UCSD-AML1 (cell line): Measurements from ENCODE around the gene LCE3A.
"Not testable (repeated sequence)": the region's sequence is repeated elsewhere in the genome, so short reads cannot be mapped to it uniquely, and the experiment has no call there.

Experiments used
- DNase-seq: peaks from one replicate; lab custom pipeline; 2025; ENCODE audit not compliant: unreplicated experiment; lab: John Stamatoyannopoulos, UW

LCE3A gene, protein sequence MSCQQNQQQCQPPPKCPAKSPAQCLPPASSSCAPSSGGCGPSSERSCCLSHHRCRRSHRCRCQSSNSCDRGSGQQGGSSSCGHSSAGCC

DNA sequence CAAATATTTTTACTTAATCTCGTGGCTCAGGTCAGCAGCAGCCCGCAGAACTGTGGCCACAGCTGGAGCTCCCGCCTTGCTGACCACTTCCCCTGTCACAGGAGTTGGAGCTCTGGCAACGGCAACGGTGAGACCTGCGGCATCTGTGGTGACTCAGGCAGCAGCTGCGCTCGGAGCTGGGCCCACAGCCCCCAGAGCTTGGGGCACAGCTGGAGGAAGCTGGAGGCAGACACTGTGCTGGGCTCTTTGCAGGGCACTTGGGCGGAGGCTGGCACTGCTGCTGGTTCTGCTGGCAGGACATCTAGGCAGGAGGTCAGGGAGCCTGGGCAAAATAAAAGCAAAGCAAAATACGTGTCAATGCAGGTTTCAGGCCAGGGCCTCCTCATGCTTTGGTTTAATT, at the start of gene LCE3A:
TSS of gene LCE3A (minus strand) at position 301 of the 400 bp plus-strand sequence. CDS start at position 301, 0 bp downstream.
- peak; percentile 68 for DNase-seq

DNA sequence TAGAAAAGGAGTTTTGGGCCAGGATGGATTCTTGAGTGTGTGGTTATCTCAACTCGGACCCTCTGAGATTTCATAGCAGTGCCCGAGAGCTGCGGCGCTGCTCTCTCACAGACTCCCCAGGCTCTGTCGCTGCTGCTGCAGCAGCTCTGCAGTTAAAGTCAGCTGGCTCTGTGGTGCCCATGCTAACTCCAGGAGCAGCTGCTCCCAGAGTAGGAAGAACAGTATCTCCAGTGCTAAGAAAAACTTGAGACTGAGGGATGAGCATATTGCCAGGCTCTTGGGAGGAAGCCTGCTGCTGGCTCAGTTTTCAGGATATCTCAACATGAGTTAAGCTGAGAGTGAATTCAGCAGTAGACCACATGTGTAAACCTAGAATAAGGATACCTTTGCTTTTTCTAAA, 44.7 kb upstream of the LCE3A start:
- DNase-seq = no peak

DNA sequence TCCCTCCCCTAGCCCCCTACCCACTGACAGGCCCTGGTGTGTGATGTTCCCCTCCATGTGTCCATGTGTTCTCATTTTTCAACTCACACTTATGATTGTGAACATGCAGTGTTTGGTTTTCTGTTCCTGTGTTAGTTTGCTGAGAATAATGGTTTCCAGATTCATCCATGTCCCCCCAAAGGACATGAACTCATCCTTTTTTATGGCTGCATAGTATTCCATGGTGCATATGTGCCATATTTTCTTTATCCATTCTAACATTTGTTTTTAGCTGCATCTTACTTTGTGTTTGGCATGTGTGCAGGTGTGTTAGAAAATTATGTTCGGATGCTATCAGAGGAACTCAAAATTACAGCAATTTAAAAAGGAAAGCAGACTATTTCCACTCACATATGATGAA, 43.3 kb upstream of the LCE3A start:
- not testable (repeated sequence) for DNase-seq

DNA sequence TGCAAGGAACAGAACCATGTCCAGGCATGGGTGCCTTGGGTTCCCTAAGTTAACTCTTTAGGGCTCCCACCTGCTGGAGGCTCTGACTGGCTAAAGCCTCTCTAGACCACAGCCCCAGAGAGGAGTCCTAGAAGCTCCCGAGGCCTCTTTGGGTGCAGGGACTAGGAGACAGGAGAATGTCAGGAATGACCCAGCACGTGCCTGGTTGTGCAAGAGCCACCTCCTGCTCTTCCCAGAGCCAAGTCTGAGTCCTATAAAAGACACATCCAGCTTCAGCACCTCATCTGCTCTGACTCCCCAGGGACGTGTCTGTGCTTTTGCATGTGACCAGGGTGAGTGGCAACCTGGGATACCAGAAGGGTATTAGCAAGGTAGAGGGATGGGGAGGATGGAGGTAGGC, 40.2 kb upstream of the LCE3A start, which contains the start of gene LCE2D:
TSS of gene LCE2D (plus strand) at position 283 of the 400 bp plus-strand sequence. CDS start 726 bp downstream, outside the sequence.
- DNase-seq = no peak

DNA sequence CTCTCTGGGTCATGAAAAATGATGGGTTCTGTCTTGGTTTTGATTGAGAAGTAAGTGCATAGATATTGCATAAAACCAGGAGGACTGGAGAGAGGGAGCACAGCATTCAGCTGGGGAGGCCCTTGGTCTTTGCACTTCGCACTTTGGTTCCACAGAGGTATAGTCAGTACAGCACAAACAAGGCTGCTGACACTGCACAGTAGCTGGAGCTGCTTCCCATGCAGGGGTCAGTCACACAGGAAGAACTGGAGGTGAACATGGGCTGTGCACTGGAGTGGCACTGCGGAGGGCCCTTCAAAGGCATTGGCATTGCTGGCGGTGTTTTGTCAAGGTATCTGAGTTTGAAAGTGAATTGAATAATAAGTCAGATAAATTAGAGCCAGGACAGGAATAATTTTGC, 35.7 kb upstream of the LCE3A start:
- no peak for DNase-seq

DNA sequence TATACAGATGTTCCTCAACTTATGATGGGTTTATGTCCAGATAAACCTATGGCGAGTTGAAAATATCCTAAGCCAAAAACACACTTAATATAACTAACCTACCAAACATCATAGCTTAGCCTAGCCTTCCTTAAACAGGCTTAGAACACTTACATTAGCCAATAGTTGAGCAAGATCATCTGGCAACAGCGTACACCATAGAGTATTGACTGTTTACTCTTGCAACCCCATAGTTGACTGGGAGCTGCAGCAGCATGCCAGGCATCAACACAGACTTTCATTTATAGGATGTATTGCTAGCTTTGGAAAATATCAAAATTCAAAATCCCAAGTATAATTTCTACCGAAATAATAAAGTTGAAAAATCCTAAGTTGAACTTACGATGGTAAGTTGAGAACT, 34.8 kb upstream of the LCE3A start:
- no peak for DNase-seq

DNA sequence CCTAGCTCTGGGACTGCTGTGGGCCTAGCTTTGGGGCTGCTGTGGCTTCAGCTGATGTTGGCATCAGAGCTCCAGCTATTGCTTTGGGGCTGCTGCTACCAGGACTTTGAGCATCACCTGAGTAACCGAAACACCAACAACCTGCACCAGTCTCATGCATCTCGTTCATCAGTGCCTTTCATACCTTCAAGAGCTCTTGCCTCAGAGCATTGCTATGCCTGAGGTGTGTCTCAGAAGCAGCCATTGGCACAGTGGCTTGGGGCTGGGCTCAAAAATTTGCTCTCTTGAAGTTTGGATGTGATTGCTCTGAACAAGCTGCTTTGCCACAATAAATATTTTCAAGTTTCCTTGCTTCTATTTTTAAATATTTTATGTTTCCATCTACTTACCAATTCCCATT, 33.6 kb upstream of the LCE3A start:
- DNase-seq = no peak

DNA sequence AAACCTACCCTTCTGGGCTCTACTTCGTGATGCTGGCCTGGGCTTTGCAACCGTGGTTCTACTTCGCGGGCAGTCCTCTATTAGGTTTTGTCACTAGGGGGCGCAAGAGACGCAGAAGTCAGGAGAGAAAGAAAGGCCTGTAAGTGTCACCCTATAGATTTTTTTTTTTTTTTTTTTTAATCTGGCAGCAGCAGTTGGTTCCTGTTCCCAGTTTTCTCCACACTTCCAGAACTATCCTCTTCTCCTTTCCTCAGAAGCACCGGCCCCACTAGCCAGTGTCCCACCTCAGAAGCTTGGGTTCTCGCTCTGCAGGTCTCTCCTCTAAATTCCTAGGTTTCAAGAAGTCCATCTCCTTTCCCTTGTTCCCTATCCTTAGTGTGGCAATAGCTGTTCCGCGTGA, 31.2 kb upstream of the LCE3A start:
- DNase-seq = peak; percentile 44

DNA sequence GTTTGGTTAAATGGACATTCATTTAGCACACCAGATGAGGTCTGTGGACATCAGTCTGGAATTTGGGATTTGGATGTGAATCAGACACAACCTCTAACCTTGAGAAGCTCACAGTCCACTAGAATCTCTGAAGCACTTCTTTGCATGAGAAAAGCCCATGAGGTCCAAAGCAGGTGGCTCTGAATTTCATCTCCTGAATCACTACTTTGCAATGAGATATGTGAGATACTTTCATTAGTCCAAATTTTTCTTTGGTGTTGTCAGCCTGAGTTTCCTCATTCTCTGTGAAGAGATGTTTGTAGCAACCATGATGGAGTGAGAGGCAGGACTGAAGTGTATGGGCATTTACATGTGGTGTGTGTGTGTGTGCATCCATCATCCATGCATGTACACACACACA, 23.8 kb upstream of the LCE3A start:
- DNase-seq = no peak

DNA sequence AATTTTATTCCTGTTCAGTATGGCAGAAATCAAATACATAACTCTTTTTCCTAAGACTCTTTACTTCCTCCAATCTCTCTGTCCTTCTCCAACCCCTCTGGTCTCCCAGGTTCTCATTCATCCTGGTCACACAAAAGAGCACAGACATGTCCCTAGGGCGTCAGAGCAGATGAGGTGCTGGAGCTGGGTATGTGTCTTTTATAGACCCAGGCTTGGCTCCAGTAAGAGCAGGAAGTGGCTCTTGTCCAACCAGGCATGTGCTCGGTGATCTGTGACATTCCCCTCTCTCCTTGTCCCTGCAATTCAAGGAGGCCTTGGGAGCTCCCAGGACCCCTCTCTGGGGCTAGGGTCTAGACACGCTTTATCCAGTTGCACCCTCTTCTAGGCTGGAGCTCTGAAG, 22.2 kb upstream of the LCE3A start:
- DNase-seq = no peak

DNA sequence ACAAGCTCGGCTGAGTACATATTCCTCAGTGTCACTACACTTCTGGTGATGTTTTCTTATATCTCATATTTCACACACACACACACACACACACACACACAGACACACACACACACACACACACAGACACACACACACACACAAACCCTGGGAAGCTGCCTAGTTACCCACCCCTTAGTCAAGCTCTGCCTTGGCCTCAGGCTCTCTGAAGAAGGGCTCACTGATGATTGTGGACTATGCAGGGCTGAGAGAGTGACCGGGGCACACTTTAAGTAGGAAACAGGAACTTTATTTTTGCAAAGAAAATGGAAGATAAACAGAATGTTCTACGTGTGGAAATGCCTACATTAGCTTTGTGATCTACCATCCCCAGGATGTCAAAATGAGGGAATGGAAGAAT, 21.0 kb upstream of the LCE3A start:
- no peak for DNase-seq

DNA sequence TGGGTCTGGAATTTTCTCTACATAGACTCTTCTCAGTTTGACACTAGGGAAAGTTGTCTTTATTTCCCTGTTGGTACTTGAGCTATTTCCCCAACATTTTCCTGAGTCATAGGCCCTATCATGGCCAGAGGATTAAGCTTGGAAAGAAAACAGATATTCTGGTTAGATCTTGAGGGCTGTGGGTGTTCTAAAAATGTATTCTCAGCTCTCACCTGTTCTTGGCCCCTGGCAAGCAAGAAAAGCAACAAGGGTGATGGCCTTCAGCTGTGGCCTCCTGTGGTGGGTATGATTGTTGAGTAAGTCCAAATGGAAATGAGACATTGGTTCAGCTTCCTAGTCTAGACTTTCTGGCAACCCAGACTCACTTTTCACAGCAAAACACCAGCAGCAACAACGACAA, 17.4 kb upstream of the LCE3A start:
- no peak for DNase-seq

DNA sequence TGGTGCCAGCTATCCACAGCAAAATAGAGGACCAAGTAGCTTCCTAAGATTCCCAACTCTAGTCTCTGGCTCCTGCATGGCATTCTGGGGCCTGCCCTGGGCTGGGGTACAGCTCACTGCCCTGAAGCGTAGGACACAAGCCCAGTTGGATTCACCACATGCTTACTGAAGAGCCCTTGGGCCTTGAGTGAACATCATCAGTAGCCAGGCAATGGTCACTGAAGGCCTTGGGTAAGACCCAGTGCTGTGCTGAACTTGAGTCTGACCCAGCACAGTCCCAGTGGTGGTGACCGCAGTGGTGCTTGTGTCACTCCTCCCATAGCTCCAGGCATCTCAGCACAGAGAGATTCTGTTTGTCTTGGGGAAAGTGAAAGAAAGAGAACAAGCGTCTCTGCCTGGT, 7.7 kb upstream of the LCE3A start:
- no peak for DNase-seq

DNA sequence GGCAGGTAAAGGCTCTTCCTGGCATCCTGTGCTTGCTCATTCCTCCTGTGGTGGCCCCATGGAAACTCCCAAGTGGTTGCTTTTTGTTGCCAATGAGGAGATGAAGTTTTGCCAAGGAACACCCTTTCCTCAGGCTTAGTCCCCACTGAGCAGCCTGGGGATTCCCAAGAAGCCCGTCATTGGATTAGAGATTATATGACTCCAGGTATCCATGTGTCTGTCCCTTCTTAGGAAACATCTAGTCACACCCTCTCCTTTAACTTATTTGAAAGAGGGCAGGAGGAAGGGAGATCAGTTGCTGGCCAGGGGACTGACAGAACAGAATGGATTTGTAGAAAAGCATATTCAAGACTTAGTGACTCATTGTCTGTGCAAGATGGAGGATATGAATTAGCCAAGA, 3.8 kb upstream of the LCE3A start:
- DNase-seq = no peak

DNA sequence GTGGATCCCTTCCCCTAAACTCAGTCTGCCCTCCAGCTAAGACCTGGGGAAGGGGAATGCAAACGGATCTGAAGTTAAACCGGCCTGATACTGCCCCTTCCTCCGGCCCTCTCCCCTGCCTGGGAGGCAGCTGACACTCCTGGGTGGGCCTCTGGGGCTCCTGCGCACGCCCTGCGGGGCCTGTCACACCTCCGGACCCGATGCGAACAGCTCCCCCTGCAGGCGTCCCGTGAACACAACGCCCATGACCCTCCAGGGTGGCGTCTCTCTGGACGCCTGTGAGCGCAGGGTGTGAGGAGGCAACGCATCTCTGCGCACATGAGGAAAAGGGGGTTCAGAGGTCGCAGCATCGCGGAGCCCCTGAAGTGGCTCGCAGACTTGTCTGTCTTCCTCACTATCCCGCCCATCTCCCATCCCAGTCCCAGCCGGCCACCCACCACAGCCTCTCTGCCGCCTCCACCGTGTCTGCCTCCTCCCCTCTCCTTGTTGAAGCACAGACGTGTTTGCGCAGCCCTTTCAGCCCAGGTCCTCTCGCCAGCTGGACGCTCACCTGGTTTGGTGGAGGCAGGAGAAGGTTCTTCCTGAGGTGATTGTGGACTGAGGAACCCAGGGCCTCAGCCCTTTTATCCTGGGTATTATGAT, 421 bp upstream of the LCE3A start:
- DNase-seq = peak; percentile 46

DNA sequence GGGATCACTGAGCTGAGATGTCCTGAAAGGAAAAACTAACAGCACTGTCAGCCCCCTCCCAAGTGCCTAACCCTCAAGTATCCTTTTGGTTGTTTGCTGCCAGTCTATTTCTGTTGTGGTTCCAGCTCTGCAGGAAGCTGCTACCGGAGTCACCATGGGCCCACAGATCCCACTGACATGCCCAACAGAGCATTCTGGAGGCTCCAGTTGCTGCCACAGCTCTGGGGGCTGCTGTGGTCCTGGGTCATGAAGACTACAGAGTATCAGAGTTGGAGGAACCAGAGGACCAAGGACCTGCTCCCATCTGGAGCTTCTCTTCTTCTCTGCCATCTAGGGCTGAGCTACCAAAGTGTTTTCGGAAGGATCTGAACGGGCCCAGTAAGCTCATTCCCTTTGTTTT, 910 bp downstream of the LCE3A start:
- DNase-seq = peak; percentile 22

DNA sequence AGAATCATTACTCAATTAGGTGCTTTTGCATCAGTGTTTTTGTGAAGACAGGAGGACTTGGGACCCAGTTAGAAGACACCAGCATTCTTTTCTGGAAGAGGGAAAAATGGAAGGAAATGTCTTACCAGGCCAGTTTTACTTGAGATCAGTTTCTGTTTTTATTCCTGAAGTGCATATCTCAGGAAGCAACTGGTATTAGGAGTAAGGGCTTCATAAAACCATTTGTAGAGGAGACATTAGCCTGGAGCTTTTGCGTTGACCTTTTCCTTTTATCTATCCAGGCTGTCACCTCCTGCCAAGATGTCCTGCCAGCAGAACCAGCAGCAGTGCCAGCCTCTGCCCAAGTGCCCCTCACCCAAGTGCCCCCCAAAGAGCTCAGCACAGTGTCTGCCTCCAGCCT, 9.4 kb downstream of the LCE3A start, which contains the start of gene LCE3B:
TSS of gene LCE3B (plus strand) at position 301 of the 400 bp plus-strand sequence. CDS start at position 301, 0 bp downstream.
- DNase-seq = no peak

DNA sequence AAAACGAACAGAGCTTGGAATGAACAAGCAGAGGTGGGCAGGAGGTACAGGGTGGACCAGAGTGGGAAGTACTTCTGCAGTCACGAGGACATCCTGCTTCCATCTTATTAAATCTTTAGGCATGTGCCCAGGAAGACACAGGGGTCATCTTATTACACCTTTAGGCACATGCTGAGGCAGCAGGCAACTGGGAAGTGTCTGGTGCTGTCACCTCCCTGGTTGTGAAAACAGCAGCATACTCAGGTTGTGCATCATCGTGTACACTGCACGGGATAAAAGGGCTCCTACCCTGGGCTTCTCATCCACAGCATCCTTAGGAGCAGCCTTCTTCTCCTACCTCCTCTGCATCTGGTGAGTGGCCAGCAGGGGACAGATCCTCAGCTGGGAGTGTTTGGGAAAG, 23.0 kb downstream of the LCE3A start, which contains the start of gene LCE3C:
TSS of gene LCE3C (plus strand) at position 301 of the 400 bp plus-strand sequence. CDS start 498 bp downstream, outside the sequence.
- no peak for DNase-seq

DNA sequence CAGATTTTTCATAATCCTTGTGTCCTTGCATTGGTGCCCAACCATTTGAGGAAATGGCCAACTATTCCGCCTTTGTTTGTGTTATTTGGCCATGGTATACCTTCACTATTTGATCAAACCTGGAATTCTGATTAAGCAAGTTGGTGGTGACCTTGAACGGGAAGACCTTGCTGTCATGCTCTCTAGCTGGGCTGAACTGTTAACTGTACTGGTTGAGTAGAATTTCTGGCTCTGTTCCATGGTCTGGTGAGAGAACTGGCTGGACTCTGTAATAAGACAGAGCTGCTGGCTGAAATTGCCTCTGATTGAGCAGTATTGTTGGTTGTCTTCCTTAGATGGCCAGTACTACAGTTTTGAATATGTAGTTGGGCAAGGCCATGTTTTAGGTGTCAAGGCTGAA, 25.9 kb downstream of the LCE3A start:
- no peak for DNase-seq

DNA sequence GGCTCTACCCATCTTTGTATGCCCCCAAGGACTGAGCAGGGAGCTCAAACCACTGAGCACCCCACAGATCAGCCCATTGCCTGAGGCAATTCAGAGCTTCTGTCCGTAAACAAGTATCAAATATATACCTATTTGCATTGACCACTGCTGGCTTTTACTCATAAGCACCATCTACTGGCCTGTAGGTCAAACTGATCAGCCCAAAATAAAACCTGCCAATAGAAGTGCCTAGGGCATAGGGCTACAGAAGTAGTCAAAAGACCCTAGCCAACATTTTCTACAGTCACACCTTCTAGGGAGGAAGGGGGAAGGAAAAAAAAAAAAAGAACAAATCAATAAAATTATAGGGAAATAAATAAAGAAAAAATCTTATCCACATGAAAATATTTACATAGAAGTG, 37.3 kb downstream of the LCE3A start:
- DNase-seq = no peak

DNA sequence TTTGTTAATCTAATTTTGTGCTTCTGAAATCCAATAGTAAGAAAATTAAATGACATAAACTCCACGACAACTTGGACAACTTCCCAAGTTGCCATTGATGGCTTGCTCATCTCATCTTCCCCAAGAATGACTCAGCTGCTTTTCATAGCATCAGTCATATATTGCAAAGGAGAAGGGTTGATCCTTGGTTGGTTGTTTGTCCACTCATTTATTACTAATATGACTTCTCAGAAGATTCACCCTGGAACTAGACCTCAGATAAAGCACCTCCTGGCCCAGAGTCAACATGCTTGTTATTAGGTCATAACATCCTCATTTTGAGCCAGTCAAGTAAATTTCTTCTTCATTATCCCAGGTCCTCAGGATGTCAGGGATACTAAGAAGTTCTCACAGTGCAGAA, 40.3 kb downstream of the LCE3A start:
- DNase-seq = no peak

DNA sequence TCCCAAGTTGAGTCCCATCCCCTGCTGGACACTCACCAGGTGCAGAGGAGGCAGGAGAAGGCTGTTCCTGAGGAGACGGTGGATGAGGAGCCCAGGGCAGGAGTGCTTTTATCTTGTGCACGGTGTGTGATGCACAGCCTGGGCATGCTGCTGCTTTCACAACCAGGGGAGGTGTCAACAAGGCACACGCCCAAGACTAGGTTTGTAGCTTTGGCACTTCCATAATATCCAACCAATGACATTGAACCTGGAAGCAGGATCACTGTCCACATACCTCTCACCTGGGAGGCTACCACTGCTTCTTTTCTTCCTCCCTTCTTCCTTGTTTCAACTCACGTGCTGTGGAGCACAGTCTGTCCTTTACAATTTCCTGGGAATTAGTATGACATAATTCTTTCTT, 42.5 kb downstream of the LCE3A start, which contains the start of gene LCE3D:
TSS of gene LCE3D (minus strand) at position 84 of the 400 bp plus-strand sequence. CDS start 580 bp downstream, outside the sequence.
- no peak for DNase-seq

DNA sequence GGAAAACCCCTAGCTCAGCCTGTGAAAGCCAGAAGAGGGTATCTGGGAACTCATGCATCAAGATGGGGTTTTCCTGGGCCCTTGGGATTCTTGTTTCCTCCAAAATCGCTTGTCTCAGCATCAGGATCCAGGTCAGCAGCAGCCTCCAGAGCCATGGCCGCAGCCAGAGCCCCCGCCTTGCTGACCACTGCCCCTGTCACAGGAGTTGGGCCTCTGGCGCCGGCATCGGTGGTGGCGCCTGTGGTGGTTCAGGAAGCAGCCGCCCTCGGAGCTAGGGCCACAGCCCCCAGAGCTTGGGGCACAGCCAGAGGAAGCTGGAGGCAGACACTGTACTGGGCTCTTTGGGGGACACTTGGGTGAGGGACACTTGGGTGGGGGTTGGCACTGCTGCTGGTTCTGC, 43.4 kb downstream of the LCE3A start:
- not testable (repeated sequence) for DNase-seq
